GM11168 (cell line): ENCODE data around the gene TMIGD2.

Experiments used
- in situ Hi-C: fragments of 300-500 bp; cut with MboI; formaldehyde crosslinking; loops from one replicate; pipeline ENCODE4 v1.12.0; 2022; ENCODE audit warnings: low sequenced_read_pairs; ENCODE audit not compliant: unreplicated experiment

TMIGD2 gene

DNA sequence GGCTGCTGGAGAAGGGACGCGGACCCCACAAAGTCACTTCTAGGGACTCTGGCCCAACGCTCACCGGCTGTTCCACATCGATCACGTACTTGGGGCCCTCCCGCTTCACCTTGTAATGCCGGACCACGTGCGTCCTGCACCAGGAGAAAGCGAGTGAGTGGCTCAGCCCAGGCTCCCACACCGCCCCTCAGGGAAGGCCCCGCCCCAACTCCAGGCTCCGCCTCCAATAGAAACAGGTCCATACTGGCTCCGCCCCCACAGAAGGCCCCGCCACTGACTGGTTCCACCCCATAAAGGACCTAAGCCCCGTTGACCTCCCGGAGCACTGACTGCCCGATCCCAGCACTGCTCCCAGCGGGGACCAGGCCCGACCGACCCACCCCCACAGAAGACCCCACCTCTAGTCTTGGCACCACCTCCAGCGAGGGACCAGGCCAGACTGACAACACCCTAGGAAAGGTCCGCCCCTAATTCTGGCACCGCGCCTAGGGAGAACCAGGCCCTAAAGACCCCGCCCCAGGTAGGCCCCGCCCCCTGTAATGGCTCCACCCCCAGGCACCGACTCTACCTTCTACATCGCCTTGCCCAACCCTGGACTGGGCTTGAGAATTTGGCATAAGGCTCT is 25.2 kb upstream of the TMIGD2 start:
- in situ Hi-C loops = no loop called here

DNA sequence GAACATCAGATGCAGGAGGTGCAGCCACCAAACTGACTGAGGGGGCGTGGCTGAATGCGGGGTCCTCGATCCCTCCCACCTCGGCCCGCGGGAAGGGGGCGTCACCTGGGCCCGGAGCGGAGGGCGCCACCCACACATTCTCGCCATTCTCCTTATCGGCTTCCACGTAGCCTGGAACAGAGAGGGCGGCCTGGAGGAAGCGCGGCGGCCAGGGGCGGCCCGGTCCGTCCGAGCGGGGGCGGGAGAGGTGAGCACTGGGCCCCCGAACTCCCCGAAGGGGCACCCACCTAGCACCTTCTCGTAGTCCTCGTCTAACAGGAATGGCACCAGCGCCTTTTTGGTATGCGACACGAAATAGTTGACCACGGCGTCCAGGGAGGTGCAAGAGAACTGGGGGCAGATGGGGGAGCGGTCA is 24.7 kb upstream of the TMIGD2 start:
- in situ Hi-C loops = no loop called here

DNA sequence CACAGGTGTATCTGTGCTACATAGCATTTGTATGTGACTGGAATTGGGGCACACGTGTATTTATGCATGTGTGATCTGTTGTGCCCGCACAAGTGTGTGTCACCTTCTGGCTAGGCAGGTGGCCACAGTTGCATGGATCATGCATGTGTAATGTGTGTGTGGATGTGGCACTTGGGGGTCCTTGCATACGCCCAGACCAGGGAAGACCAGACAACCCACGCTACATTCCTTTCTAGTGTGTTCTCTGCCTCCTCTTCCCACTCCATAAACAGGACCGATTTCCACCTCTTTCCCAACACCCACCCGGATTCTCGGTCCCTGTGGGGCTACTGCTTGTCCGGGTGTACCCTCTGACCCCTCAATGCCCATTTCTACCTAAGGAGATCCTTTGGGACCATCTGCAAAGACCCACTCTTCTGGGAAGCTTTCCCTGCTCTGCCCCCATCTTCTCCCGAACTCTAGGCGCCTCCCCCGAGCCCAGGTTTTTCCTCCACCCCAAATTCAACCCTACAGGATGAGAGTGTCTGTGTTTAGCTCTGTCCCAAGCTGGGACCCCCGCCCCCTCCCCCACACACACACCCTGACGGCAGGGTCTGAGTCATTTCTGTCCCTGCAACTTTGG is 24.1 kb upstream of the TMIGD2 start:
- in situ Hi-C loops = no loop called here

DNA sequence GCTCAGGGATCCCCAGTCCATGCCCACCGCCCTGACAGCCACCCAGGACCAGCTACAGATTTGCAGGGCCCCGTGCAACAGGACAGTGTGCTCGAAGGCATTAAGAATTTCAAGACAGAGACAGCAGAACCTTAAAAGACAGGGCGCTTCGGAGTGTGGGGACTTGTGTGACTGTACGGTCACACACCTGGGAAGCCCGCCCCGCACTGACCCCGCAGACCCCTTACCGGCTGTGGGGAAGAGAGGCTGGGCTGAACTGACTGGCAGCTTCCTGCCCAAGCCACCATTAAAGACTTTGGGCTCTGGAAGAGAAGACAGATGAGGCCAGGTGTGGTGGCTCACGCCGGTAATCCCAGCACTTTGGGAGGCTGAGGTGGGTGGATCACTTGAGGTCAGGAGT is 22.0 kb upstream of the TMIGD2 start:
- in situ Hi-C loops = no loop called here

DNA sequence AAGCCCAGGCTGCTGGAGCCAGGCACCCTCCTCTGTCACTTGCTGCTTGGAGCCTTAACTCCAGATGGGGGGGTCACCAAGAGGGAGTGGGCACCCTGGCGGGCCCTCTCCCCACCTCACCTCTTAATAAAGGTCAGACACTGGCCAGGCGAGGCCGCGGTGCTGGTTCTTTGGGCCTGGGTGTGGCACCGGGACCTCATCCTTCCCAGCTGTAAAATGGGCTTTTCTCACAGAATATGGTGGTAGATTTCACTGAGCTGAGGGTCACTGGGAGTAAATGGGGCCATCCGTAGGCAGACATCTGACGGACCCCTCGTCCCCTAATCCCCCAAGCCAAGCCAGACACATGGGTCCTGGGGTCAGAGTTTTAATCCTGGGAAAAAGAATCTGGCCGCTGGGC is 21.5 kb upstream of the TMIGD2 start:
- in situ Hi-C loops = no loop called here

DNA sequence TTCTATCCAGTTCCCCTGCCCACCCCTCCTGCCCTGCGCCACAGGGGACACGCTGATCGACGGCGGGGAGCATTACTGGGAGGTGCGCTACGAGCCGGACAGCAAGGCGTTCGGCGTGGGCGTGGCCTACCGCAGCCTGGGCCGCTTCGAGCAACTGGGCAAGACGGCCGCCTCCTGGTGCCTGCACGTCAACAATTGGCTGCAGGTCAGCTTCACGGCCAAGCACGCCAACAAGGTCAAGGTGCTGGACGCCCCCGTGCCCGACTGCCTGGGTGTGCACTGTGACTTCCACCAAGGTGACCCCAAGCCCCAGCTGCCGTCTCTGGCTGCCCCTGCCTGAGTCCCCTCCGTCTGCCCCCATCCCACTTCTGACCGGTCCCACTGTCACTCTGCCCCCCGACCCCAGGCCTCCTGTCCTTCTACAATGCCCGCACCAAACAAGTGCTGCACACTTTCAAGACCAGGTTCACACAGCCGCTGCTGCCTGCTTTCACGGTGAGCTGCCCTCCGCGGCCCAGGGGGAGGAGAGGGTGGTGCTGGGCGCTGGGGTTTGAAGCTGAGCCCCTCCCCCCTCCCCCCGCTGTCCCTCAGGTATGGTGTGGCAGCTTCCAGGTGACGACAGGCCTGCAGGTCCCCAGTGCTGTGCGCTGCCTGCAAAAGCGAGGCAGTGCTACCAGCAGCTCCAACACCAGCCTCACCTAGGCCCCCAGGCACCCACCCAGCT is 20.9 kb upstream of the TMIGD2 start:
- in situ Hi-C loops = no loop called here

DNA sequence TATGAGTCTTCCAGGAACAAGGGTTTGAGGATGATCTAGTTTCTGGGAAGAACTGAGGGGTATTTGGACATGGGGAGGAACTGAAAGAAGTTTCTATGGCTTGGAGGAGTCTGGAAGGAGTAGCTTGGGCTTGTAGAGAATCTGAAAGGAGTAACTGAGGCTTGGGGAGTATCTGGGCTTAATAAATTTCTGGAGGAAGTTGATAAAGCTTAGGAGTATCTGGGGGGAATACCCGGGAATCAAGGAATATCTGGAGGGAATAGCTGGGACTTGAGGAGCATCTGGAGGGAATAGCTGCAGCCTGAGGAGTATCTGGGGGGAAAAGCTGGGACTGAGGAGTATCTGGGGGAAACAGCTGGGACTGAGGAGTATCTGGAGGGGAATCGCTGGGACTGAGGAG is 18.2 kb upstream of the TMIGD2 start:
- in situ Hi-C loops = no loop called here

DNA sequence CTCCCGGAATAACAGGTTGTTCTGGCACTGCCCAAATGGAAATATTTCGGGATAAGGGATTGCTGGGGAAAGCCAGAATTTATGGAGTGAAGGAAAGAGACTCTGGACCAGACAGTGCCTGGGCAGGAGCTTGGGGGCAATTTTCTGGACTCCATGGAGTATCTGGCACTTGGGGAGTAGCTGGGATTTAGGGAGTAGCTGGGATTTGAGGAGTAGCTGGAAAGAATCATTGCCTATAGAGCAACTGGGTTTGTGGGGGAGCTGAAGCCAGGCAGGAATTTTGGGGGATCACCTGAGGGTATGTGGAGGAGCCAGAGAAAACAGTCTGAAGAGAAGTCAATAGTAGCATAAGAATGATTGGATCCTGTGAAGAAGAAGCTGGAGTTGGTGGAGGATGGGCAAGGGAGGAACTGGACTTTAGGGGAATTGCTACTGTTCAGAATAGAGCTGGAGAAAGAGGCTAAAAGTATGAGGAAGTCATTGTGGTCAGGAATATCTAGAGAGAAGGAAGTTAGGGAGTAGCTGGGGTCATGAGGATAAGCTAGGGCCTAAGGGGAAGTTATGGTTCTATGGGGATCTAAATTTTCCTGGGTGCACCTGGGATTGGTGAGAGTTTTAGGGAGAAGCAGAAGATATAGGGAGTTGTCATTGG is 17.0 kb upstream of the TMIGD2 start:
- in situ Hi-C loops = no loop called here

DNA sequence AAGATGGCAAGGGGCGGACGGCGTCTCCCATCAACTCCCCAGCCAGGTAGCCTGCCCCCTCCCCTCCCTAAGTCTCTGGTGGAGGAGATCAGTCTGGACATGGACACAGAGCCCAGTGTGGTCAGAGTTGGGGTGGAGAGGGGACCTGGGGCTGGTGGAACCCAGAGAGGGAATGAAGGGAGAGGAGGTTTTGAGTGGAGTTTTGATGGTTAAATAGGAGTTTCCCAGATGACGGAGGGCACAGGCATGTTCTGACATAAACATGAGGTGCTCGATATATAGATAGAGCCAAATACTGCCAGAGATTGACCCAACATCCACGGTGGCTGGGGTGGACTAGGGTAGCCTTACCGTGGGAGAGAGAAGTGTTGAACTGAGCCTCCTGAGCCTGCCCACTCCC is 16.3 kb upstream of the TMIGD2 start:
- in situ Hi-C loops = no loop called here

DNA sequence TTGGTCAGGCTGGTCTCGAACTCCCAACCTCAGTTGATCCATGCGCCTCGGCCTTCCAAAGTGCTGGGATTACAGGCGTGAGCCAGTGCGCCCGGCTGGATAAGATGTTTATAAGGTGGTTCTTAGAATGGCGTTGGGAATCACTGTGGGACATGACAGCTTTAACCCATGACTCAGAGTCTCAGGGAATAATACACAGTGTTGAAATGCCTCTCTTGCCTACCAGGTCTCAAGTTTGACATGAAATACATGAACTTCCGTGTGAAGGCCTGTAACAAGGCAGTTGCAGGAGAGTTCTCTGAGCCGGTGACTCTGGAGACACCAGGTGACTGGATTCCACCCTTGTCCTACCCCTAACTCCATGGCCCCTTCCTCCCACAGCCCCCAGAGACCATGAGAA is 14.8 kb upstream of the TMIGD2 start:
- in situ Hi-C loops = no loop called here

DNA sequence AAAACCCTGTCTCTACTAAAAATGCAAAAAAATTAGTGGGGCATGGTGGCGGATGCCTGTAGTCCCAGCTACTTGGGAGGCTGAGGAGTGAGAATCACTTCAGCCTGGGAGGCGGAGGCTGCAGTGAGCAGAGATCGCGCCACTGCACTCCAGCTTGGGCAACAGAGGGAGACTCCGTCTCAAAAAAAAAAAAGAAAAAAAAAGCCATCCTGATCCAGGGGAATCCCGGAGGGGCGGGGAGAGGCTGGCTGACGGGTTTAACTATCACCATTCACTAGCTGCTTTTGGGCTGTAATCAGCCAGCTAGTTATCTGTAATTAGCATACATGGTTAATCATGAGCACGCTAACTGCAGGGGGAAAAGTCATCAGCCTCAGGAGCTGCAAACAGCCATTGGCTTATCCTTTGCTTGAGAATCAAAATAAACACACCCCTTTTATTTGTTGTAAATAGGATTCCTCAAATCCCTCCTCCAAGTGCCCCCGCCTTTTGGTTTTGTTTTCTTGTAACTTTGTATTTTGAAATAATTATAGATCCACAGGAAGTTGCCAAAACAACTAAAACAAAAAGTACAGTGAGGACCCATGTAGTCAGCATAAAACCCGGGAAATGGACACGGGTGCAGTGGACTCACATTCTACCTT is 11.8 kb upstream of the TMIGD2 start:
- in situ Hi-C loops = no loop called here

DNA sequence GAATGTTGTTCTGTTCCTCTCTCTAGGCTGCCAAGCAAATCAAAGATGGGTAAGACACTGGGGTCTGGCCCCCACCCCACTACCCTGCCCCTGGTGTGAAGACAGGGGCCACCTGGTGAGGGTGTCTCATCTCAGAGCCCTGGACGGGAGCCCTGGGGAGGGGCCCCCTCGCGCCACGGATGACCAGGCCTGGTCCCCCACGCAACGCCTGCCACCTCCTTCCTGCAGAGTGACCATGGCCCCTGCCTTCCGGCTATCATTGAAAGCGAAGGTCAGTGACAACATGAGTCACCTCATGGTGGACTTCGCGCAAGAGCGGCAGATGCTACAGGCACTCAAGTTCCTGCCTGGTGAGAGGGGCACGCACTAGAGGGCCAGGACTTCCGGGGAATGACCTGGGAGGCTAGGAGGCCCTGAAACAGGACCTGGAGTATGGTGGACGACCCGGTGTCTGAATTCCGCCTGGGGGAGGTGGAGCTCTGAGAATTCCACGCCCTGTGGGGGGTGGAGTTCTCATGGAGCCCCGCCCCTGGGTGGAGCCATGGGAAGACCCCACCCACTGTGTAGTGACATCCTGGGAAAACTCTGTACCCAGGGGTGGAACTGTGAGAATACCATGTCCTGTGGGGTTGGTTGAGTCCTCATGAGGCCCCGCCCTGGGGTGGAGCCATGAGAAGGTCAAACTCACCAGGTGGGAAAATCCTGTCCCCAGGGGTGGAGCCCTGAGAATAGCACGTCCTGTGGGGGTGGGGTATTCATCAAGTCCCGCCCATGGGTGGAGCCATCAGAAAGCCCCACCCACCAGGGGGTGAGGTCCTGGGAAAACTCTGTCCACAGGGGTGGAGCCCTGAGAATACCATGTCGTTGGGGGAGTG is 8.3 kb upstream of the TMIGD2 start:
- in situ Hi-C loops = no loop called here

DNA sequence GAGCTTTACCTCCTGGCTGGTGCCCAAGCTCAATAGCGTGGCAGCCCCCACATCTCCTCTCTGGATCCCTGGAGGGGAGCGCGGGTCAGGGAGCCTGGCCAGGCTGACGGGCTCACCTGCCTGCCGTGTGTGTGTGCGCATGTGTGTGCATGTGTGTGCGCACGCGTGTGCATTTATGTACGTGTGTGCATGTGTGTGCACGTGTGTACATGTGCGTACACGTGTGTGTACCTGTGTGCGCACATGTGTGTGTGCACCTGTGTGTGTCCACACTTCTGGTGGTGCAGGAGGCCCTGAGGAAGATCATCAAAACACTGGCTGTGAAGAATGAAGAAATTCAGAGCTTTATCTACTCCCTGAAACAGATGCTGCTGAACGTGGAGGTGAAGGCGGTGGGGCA is 3.5 kb upstream of the TMIGD2 start:
- in situ Hi-C loops = no loop called here

DNA sequence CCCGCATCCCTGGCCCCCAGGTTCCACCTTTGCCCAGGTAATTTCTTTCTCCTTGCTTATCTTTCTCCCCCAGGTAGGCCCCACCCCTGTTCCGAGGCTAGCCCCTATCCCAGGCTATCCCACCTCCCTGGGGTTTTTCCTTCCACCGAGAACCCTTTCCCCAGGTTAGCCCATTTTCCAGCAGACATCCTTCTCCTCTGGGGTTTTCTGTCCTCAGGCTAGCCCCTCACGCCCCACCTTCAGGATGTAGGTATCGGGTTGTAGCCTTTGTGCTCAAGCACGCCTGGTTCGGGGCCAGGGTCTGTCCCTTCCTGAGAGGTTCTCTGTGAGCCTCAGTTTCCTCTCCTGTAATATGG is 3.0 kb upstream of the TMIGD2 start:
- in situ Hi-C loops = no loop called here

DNA sequence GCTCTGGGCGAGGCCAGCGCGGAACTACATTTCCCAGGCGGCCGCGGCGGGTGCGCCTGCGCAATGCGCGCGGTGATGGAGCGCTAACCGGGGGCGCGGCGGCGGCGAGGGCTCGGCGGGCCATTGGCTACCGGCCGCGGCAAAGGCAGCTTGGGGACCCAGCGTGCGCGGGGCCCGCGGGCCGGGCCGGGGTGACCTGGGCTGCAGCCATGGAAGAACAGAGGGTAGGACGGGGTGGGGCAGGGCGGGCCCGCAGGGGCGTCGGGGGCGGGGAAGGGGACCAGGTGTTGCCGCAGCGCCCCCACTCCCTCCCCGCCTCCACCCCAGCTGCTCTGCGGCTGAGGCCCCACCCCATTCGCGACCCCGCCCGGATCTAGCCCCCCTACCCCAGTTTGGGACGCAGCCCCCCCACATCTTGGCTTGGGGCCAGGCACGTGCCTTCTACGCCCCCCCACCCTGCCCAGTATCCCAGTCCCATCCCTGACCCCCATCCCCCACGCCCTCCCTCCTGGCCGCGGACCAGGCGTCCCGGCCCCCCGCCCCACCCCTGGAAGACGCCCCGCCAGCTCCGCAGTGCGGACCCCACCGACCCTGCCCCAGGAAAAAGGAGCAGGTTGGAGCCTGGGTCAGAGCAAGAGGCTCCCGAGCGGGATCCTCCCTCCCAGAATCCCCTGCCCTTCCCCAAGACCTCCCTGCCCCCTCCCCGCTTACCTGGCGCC is 2.5 kb upstream of the TMIGD2 start, which contains the start of gene FSD1:
Gene FSD1, plus strand, starts transcription at position 61 of the 719 bp plus-strand sequence. Its CDS starts 149 bp downstream, at position 210.
- in situ Hi-C loops = no loop called here

DNA sequence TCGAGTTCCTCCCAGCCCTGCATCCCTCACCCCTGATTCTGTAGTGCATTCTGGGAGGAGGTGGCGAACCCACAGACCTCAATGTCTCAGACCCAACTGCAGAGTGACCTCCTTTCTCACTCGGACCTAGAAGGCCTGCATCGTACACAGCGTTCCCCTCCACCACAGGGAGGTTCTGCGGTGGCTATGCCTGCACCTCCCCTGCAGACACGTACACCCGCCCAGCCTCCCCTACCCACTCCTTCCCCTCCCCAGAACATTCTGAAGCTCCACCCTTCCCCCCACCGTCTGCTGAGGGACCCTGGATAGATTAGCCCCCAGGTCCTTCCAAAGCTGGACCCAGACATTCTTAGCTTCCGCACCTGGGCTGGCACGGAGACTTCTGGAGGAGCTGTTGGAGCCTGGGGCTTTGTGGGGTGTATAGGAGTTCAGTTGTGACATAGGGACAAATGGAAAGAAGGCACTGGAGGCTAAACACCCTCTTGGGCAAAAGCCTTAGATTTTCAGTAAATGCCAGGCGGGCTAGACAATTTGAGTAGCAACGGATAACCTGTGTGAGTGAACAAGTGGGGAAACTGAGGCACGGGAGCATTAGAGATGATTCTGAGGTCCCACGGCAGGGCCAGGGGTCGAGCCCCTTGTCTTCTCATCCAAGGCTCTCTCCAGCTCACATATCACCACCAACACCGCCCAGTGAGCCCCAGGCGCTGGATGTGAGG is 1.8 kb upstream of the TMIGD2 start:
- in situ Hi-C loops = no loop called here

DNA sequence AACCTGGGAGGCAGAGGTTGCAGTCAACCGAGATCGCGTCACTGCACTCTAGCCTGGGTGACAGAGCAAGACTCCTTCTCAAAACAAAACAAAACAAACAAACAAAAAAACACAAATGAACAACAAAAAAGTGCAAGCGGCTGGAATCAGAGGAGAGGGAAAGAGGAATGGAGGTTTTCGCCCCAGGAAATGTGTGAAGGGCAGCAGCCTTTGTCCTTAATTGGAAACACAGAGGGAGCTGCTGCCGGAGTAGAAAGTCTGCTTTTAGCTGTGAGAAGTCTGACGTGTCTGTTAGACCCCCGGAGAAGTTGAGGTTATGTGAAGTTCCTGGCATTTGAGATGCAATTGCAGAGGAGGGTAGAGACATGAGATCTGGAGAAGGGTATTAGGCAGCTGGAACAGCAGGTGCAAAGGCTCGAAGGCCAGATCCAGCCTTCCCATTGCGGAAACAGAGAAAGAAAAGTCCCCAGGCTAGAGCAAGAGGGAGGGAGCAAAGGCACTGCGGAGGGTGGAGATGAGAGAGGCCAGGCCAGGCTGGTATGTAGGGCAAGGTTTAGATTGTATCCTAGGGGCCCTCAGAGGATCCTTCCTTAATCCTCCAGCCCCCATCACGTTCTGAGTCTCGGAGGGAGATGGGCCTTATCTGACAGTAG is 473 bp downstream of the TMIGD2 start:
- in situ Hi-C loops = no loop called here

DNA sequence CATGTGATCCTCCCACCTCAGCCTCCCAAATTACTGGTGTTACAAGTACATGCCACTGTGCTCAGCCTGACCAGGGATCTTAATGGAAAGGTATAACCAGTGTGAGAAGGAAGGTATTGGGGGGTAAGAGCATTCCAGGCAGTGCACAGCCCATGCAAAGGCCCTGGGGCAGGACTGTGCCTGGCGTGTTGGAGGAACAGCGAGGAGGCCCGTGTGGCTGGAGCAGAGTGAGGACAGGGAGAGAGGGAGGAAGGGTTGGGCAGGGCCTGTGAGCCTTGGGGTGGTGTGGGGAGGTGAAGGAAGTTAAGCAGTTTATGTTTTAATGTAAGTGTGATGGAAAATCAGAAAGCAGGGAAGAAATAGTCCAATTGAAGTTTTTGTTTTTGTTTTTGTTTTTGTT is 1.6 kb downstream of the TMIGD2 start:
- in situ Hi-C loops = no loop called here
